ENCODE results near the gene ZNF816. TPM values are rescaled to one million over a fixed set of nuclear protein-coding genes. Genes with fewer than 3 reads are reported as not detected.

ZNF816 gene
- total and polyA plus RNA-seq, 7 donors = 3.6 to 8.4 (median 5.4) TPM

GRCh38 chr19:52957591-52957990 lies 5.1 kb downstream of the ZNF816 start:
- H3K36me3 ChIP-seq = peaks cover 9 to 59% (median 27%) of the 10 kb centered on the region in 4 donors
- H3K4me1 ChIP-seq = peaks cover 0 to 10% (median 9%) of the 10 kb centered on the region in 4 donors
- DNase-seq = no peak
- intact Hi-C loops (cut with DNase I) = no loop called here
- WGBS, 2 donors = 94 to 97% methylated on average over 8 of the region's 8 CpGs
- no peaks in the 10 kb centered on the region for H3K27me3 ChIP-seq
- TF ChIP-seq CTCF (IDR thresholded peaks at IDR 0.05) (no peak), EP300 (IDR thresholded peaks at IDR 0.05) (no peak), POLR2A (IDR thresholded peaks at IDR 0.05) (no peak), POLR2AphosphoS5 (IDR thresholded peaks at IDR 0.05) (no peak)
- no peak overlapping the region for H3K27ac ChIP-seq
- H3K4me3 ChIP-seq = no peak overlapping the region
- peaks cover 0 to 17% (median 0%) of the 10 kb centered on the region in 4 donors for H3K9me3 ChIP-seq

GRCh38 chr19:52956917-52957316 lies 5.8 kb downstream of the ZNF816 start:
- Histone ChIP-seq H3K4me1 (peaks cover 0 to 8% (median 6%) of the 10 kb centered on the region in 4 donors), H3K4me3 (no peak overlapping the region), H3K27ac (no peak overlapping the region), H3K27me3 (no peaks in the 10 kb centered on the region), H3K9me3 (peaks cover 0 to 22% (median 1%) of the 10 kb centered on the region in 4 donors), H3K36me3 (peaks cover 16 to 65% (median 34%) of the 10 kb centered on the region in 4 donors)
- DNase-seq = no peak
- intact Hi-C loops (cut with DNase I) = no loop called here
- WGBS, 2 donors = 95 to 98% methylated on average over 10 of the region's 10 CpGs
- TF ChIP-seq POLR2A (IDR thresholded peaks at IDR 0.05) (no peak), EP300 (IDR thresholded peaks at IDR 0.05) (no peak), CTCF (IDR thresholded peaks at IDR 0.05) (no peak), POLR2AphosphoS5 (IDR thresholded peaks at IDR 0.05) (no peak)

GRCh38 chr19:52949422-52949821 lies 13.3 kb downstream of the ZNF816 start:
- intact Hi-C loops (cut with DNase I) = no loop called here
- H3K4me3 ChIP-seq = no peak overlapping the region
- WGBS, 2 donors = 2 to 100% methylated on average over 1 of the region's 1 CpG
- peaks cover 21 to 50% (median 37%) of the 10 kb centered on the region in 4 donors for H3K36me3 ChIP-seq
- no peaks in the 10 kb centered on the region for H3K27me3 ChIP-seq
- no peak for TF ChIP-seq POLR2A (IDR thresholded peaks at IDR 0.05)
- no peak for TF ChIP-seq EP300 (IDR thresholded peaks at IDR 0.05)
- no peak for TF ChIP-seq POLR2AphosphoS5 (IDR thresholded peaks at IDR 0.05)
- no peak for TF ChIP-seq CTCF (IDR thresholded peaks at IDR 0.05)
- no peak overlapping the region for H3K27ac ChIP-seq
- DNase-seq = no peak
- no peaks in the 10 kb centered on the region for H3K4me1 ChIP-seq
- H3K9me3 ChIP-seq = peaks cover 17 to 50% (median 44%) of the 10 kb centered on the region in 4 donors

DNA sequence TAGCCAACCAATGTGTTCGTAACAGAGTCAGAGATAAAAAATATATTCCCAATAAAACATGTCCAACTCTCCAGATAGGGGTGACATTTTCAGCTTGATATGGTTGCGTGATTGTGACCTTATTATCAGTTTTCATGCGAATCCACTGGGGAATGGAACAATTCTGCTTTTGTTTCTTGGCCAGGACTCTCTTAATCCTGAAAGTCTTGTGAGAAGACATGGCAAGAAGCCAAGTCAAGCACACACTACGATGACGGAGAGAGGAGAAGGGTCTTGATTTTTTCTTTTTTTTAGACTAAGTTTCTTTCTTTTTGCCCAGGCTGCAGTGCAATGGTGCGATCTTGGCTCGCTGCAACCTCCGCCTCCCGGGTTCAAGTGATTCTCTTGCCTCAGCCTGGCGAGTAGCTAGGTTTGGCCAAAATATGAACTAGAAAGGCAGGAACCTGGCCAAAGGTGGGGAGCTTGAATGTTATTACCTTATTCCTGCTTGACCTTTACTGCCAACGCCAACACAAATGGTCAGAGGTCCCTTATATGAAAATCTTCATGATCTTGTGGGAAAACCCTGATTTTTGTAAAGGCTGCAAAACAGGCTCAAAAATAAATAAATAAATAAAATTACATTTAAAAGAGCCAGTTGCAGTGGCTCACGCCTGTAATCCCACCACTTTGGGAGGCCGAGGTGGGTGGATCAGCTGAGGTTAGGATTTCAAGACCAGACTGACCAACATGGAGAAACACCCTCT lies 14.5 kb downstream of the ZNF816 start:
- intact Hi-C loops (cut with DNase I) = no loop called here
- peaks cover 21 to 41% (median 33%) of the 10 kb centered on the region in 4 donors for H3K36me3 ChIP-seq
- peaks cover 17 to 50% (median 42%) of the 10 kb centered on the region in 4 donors for H3K9me3 ChIP-seq

More for the DNA sequence above, 14.5 kb downstream of the ZNF816 start:
- Histone ChIP-seq H3K4me1 (peaks cover 0 to 3% (median 2%) of the 10 kb centered on the region in 4 donors), H3K4me3 (no peak overlapping the region), H3K27ac (no peak overlapping the region), H3K27me3 (no peaks in the 10 kb centered on the region)
- no peak for DNase-seq
- 92 to 99% methylated on average over 13 of the region's 13 CpGs for WGBS, 2 donors
- TF ChIP-seq POLR2A (IDR thresholded peaks at IDR 0.05) = no peak
- TF ChIP-seq CTCF (IDR thresholded peaks at IDR 0.05) = no peak
- TF ChIP-seq EP300 (IDR thresholded peaks at IDR 0.05) = no peak
- no peak for TF ChIP-seq POLR2AphosphoS5 (IDR thresholded peaks at IDR 0.05)

All from sigmoid colon (tissue), 7 donors.